WTC11 (cell line): ENCODE results near the gene NDRG2. TPM values are rescaled to one million over a fixed set of nuclear protein-coding genes. Genes with fewer than 3 reads are reported as not detected.

ENCODE experiments used
- ATAC-seq: fragments of 200-7000 bp; cut with Tn5 transposase; 2 replicates; pipeline ENCODE4 v1.10.0; 2021; ENCODE audit warnings: mild to moderate bottlenecking, moderate library complexity
- CTCF ChIA-PET: fragments of 300-600 bp; sonication (Branson Sonifier 250); formaldehyde crosslinking; loops from one replicate; lab custom pipeline; 2021; ENCODE audit warnings: antibody characterized with exemption; lab: Charles Lee
- POLR2A ChIA-PET: fragments of 350-600 bp; sonication (Branson Sonifier 250); formaldehyde crosslinking; loops from one replicate; lab custom pipeline; 2021; ENCODE audit warnings: antibody characterized with exemption; lab: Charles Lee
- DNase-seq: peaks from one replicate; pipeline ENCODE4 v3.0.0; 2021; ENCODE audit warnings: low spot score
- H3K27ac Mint-ChIP-seq: 2 replicates; pipeline ENCODE4 v1.8.0; 2021; ENCODE audit warnings: mixed read lengths
- H3K27me3 Mint-ChIP-seq: 2 replicates; pipeline ENCODE4 v1.8.0; 2021; ENCODE audit warnings: low read depth, mild to moderate bottlenecking, moderate library complexity, mixed read lengths
- H3K36me3 Mint-ChIP-seq: 2 replicates; pipeline ENCODE4 v1.8.0; 2021; ENCODE audit warnings: mixed read lengths
- H3K4me1 Mint-ChIP-seq: 2 replicates; pipeline ENCODE4 v1.8.0; 2022; ENCODE audit warnings: mixed read lengths
- H3K4me3 Mint-ChIP-seq: 2 replicates; pipeline ENCODE4 v1.8.0; 2021; ENCODE audit warnings: mild to moderate bottlenecking, moderate library complexity, mixed read lengths
- H3K9me3 Mint-ChIP-seq: 2 replicates; pipeline ENCODE4 v1.8.0; 2021; ENCODE audit warnings: mixed read lengths
- AFF4 ChIP-seq: sonication (generic); formaldehyde crosslinking; IDR thresholded peaks from 2 replicates; pipeline ENCODE4 v1.8.1; 2023; ENCODE audit warnings: mild to moderate bottlenecking, missing genetic modification reagents, borderline replicate concordance
- AR ChIP-seq: fragments of 250-450 bp; sonication (Bioruptor Pico); IDR thresholded peaks from 2 replicates; pipeline ENCODE4 v1.9.0; 2021; ENCODE audit warnings: mild to moderate bottlenecking
- FOXJ3 ChIP-seq: sonication (generic); formaldehyde crosslinking; IDR thresholded peaks from 2 replicates; pipeline ENCODE4 v1.9.0; 2021; ENCODE audit warnings: missing genetic modification reagents, mild to moderate bottlenecking, borderline replicate concordance
- GABPB1 ChIP-seq: sonication (generic); formaldehyde crosslinking; IDR thresholded peaks from 2 replicates; pipeline ENCODE4 v1.8.1; 2023; ENCODE audit warnings: mild to moderate bottlenecking, missing genetic modification reagents
- HMGA2 ChIP-seq: fragments of 250-450 bp; sonication (Bioruptor Pico); IDR thresholded peaks from 2 replicates; pipeline ENCODE4 v1.4.0; 2021; ENCODE audit warnings: mild to moderate bottlenecking, moderate library complexity
- HMGXB4 ChIP-seq: sonication (generic); formaldehyde crosslinking; IDR thresholded peaks from 2 replicates; pipeline ENCODE4 v1.8.1; 2023; ENCODE audit warnings: mild to moderate bottlenecking, moderate library complexity, missing genetic modification reagents
- JAZF1 ChIP-seq: fragments of 250-450 bp; sonication (Bioruptor Pico); IDR thresholded peaks from 2 replicates; pipeline ENCODE4 v1.9.0; 2021; ENCODE audit warnings: moderate library complexity, mild to moderate bottlenecking, inconsistent platforms
- KAT7 ChIP-seq: sonication (generic); formaldehyde crosslinking; IDR thresholded peaks from 2 replicates; pipeline ENCODE4 v1.8.1; 2023; ENCODE audit warnings: missing genetic modification reagents, mild to moderate bottlenecking, borderline replicate concordance
- NFATC4 ChIP-seq: fragments of 250-450 bp; sonication (Bioruptor Pico); IDR thresholded peaks from 2 replicates; pipeline ENCODE4 v1.9.0; 2021; ENCODE audit warnings: mild to moderate bottlenecking
- NFE2L1 ChIP-seq: sonication (generic); formaldehyde crosslinking; IDR thresholded peaks from 2 replicates; pipeline ENCODE4 v1.8.1; 2023; ENCODE audit warnings: missing genetic modification reagents
- PREB ChIP-seq: sonication (generic); formaldehyde crosslinking; IDR thresholded peaks from 2 replicates; pipeline ENCODE4 v1.8.1; 2022; ENCODE audit warnings: mild to moderate bottlenecking, missing genetic modification reagents, moderate library complexity, borderline replicate concordance
- RELA ChIP-seq: sonication (generic); formaldehyde crosslinking; IDR thresholded peaks from 2 replicates; pipeline ENCODE4 v1.8.1; 2022; ENCODE audit warnings: missing genetic modification reagents, mild to moderate bottlenecking, borderline replicate concordance
- RORB ChIP-seq: fragments of 250-450 bp; sonication (Bioruptor Pico); IDR thresholded peaks from 2 replicates; pipeline ENCODE4 v1.9.0; 2021; ENCODE audit warnings: mild to moderate bottlenecking
- TEAD4 ChIP-seq: sonication (generic); formaldehyde crosslinking; IDR thresholded peaks from 2 replicates; pipeline ENCODE4 v1.8.0; 2022; ENCODE audit warnings: mild to moderate bottlenecking, missing genetic modification reagents
- USF2 ChIP-seq: sonication (generic); formaldehyde crosslinking; IDR thresholded peaks from 2 replicates; pipeline ENCODE4 v1.8.1; 2023; ENCODE audit warnings: mild to moderate bottlenecking, missing genetic modification reagents, moderate library complexity
- ZBTB21 ChIP-seq: sonication (generic); formaldehyde crosslinking; IDR thresholded peaks from 2 replicates; pipeline ENCODE4 v1.8.1; 2023; ENCODE audit warnings: mild to moderate bottlenecking, missing genetic modification reagents, borderline replicate concordance
- ZBTB43 ChIP-seq: sonication (generic); formaldehyde crosslinking; IDR thresholded peaks from 2 replicates; pipeline ENCODE4 v1.8.1; 2023; ENCODE audit warnings: mild to moderate bottlenecking, missing genetic modification reagents
- ZNF138 ChIP-seq: sonication (generic); formaldehyde crosslinking; conservative IDR thresholded peaks from 2 replicates; pipeline ENCODE4 v1.8.1; 2022; ENCODE audit warnings: mild to moderate bottlenecking, moderate library complexity, missing genetic modification reagents
- ZNF396 ChIP-seq: fragments of 250-450 bp; sonication (Bioruptor Pico); IDR thresholded peaks from 2 replicates; pipeline ENCODE4 v1.8.0; 2021; ENCODE audit warnings: mild to moderate bottlenecking, moderate library complexity, borderline replicate concordance
- ZNF423 ChIP-seq: fragments of 250-450 bp; sonication (Bioruptor Pico); IDR thresholded peaks from 2 replicates; pipeline ENCODE4 v2.1.2; 2022; ENCODE audit warnings: mild to moderate bottlenecking, moderate library complexity
- ZNF671 ChIP-seq: fragments of 250-450 bp; sonication (Bioruptor Pico); IDR thresholded peaks from 2 replicates; pipeline ENCODE4 v1.8.0; 2021; ENCODE audit warnings: mild to moderate bottlenecking
- total RNA-seq: library from RNA; stranded (reverse); gene quantifications from 3 replicates; pipeline ENCODE4 v1.2.3, GENCODE V29; 2021

The NDRG2 gene
- total RNA-seq, 1 experiment from 2014 or later = 32.2 TPM

- Mint-ChIP-seq H3K27me3 (no peaks in the 10 kb centered on the region; the same call in 1 of the 2 replicates), H3K4me3 (no peak overlapping the region), H3K27ac (no peak overlapping the region), H3K9me3 (no peaks in the 10 kb centered on the region), H3K36me3 (no peaks in the 10 kb centered on the region), H3K4me1 (peaks cover 7% of the 10 kb centered on the region)
- ATAC-seq (peak; percentile 82), DNase-seq (no peak)
- CTCF ChIA-PET = interaction anchor here (0.5 to 1.3 kb wide), 4 partner anchors 14 to 44 kb away, joined by 3 to 5 read pairs (median 4); partner anchors contain the start of gene ZNF219
- POLR2A ChIA-PET = no interaction called here
- TF ChIP-seq GABPB1 (peak; percentile 45; the same call in 1 of the 2 replicates), KAT7 (CRISPR knock-in tag) (no peak)
Observed at GRCh38 chr14:21054123-21054767, 29.4 kb upstream of the NDRG2 start.

- no peak overlapping the region for H3K4me3 Mint-ChIP-seq
- no peaks in the 10 kb centered on the region for H3K36me3 Mint-ChIP-seq
- H3K9me3 Mint-ChIP-seq = no peaks in the 10 kb centered on the region
- CTCF ChIA-PET = interaction anchor here (0.5 to 1.3 kb wide), 4 partner anchors 14 to 45 kb away, joined by 3 to 5 read pairs (median 4); partner anchors contain the start of gene ZNF219
- no peaks in the 10 kb centered on the region; the same call in 1 of the 2 replicates for H3K27me3 Mint-ChIP-seq
- H3K4me1 Mint-ChIP-seq = peaks cover 7% of the 10 kb centered on the region
- TF ChIP-seq ZBTB21 (CRISPR knock-in tag) (no peak), JAZF1 (CRISPR knock-in tag) (no peak), HMGA2 (no peak), NFE2L1 (CRISPR knock-in tag) (no peak), AFF4 (CRISPR knock-in tag) (no peak), ZNF671 (CRISPR knock-in tag) (no peak), HMGXB4 (CRISPR knock-in tag) (no peak), PREB (CRISPR knock-in tag) (no peak), ZBTB43 (CRISPR knock-in tag) (no peak), AR (CRISPR knock-in tag) (no peak), USF2 (CRISPR knock-in tag) (no peak), TEAD4 (CRISPR knock-in tag) (no peak), KAT7 (CRISPR knock-in tag) (no peak), FOXJ3 (CRISPR knock-in tag) (no peak), RELA (CRISPR knock-in tag) (no peak), RORB (CRISPR knock-in tag) (no peak), NFATC4 (CRISPR knock-in tag) (no peak), ZNF423 (CRISPR knock-in tag) (no peak), ZNF138 (CRISPR knock-in tag) (no peak), ZNF396 (CRISPR knock-in tag) (no peak)
- TF ChIP-seq, all 79 proteins: peak for 0
- DNase-seq (no peak), ATAC-seq (no peak)
- no peak overlapping the region for H3K27ac Mint-ChIP-seq
- POLR2A ChIA-PET = no interaction called here
Observed at GRCh38 chr14:21053184-21054122, 28.6 kb upstream of the NDRG2 start.
